K562 (cell line): Measurements from ENCODE around the gene MUC15. TPM values are rescaled to one million over a fixed set of nuclear protein-coding genes. Genes with fewer than 3 reads are reported as not detected.
A peak's percentile ranks its signal among the peaks of the same experiment; 100 is the strongest.

Source experiments
- ATAC-seq: fragments of 200-7000 bp; cut with Tn5 transposase; 3 replicates; pipeline ENCODE4 v1.9.1; 2020; ENCODE audit warnings: moderate library complexity
- BruUV-seq: library from RNA; stranded (reverse); fragments of 400-500 nt; replicated peaks from 2 replicates; lab custom pipeline; 2021; lab: Mats Ljungman, UMichigan
- CTCF ChIA-PET: fragments of 300-600 bp; formaldehyde crosslinking; extraction: SDS; loops from one replicate; lab custom pipeline; 2021; ENCODE audit warnings: low intra/inter-chr PET ratio; lab: Yijun Ruan, JAX
- POLR2A ChIA-PET: fragments of 300-600, 350-650 bp; sonication (Branson Sonifier 250); formaldehyde crosslinking; extraction: SDS; loops from one replicate; lab custom pipeline; 2021; ENCODE audit warnings: antibody characterized with exemption, inconsistent platforms; lab: Yijun Ruan, JAX
- DNase-seq, 4 experiments: peaks; one replicate each; pipeline versions ENCODE4 v3.0.0 to v3.0.0-alpha.2; 2011 to 2018; ENCODE audit warnings: low spot score in 3 of 4, mixed read lengths in 3 of 4; ENCODE audit errors: extremely low read depth in 1 of 4
- FAIRE-seq: peaks from 2 replicates; lab custom pipeline; 2011; peaks lifted over from hg19 to GRCh38; lab: Jason Lieb, UNC
- H2AFZ ChIP-seq: 2 replicates; pipeline ENCODE4 v1.6.0; 2011; ENCODE audit warnings: low read depth, low read length, control low read depth, inconsistent platforms
- H3K27ac ChIP-seq: fragments of 200-600 bp; 3 replicates; pipeline ENCODE4 v1.8.0; 2011; ENCODE audit warnings: low read depth, mild to moderate bottlenecking, control low read depth, inconsistent platforms, low read length, moderate library complexity, mixed read lengths; ENCODE audit errors: extremely low read depth
- H3K27me3 ChIP-seq, 2 experiments: fragments of 300-600 bp in 1 of 2; 2 replicates in 1 of 2; 3 replicates in 1 of 2; pipeline versions ENCODE4 v1.6.0 to v1.8.0; 2011; ENCODE audit warnings: inconsistent platforms in 2 of 2, low read length in 2 of 2, mild to moderate bottlenecking in 1 of 2, mixed read lengths in 1 of 2, moderate library complexity in 1 of 2; ENCODE audit not compliant: control insufficient read depth in 2 of 2, insufficient read depth in 2 of 2
- H3K36me3 ChIP-seq: fragments of 300-600 bp; 3 replicates; pipeline ENCODE4 v1.8.0; 2011; ENCODE audit warnings: mild to moderate bottlenecking, low read length, inconsistent platforms; ENCODE audit not compliant: control insufficient read depth, insufficient read depth
- H3K4me1 ChIP-seq, 2 experiments: fragments of 200-600 bp in 1 of 2; replicated peaks in 1 of 2; 2 replicates in 1 of 2; 3 replicates in 1 of 2; pipeline versions ENCODE4 v1.5.1 to v1.8.0; 2011; ENCODE audit warnings: inconsistent platforms in 2 of 2, low read length in 2 of 2, mild to moderate bottlenecking in 1 of 2, mixed read lengths in 1 of 2, moderate library complexity in 1 of 2; ENCODE audit not compliant: control insufficient read depth in 2 of 2, insufficient read depth in 2 of 2
- H3K4me2 ChIP-seq: 2 replicates; pipeline ENCODE4 v1.6.1; 2011; ENCODE audit warnings: low read length, control low read depth, inconsistent platforms, mixed read lengths; ENCODE audit not compliant: insufficient read depth
- H3K4me3 ChIP-seq: fragments of 200-600 bp; sonication (generic), shearing (Covaris generic); 2 replicates; pipeline ENCODE4 v1.5.1; 2016; ENCODE audit warnings: control low read depth, inconsistent platforms
- H3K79me2 ChIP-seq: fragments of 200-600 bp; 3 replicates; pipeline ENCODE4 v1.8.0; 2011; ENCODE audit warnings: low read length, inconsistent platforms; ENCODE audit not compliant: control insufficient read depth, insufficient read depth
- H3K9ac ChIP-seq, 2 experiments: 2 replicates each; pipeline versions ENCODE4 v1.6.0 to v1.6.1; 2011; ENCODE audit warnings: low read depth in 2 of 2, low read length in 2 of 2, control low read depth in 1 of 2, inconsistent platforms in 1 of 2, mild to moderate bottlenecking in 1 of 2, mixed read lengths in 1 of 2; ENCODE audit not compliant: insufficient read depth in 1 of 2
- H3K9me1 ChIP-seq: one replicate; pipeline ENCODE4 v1.6.0; 2011; ENCODE audit warnings: inconsistent platforms, mild to moderate bottlenecking, low read length, moderate library complexity; ENCODE audit not compliant: control insufficient read depth, insufficient read depth
- H3K9me3 ChIP-seq: replicated peaks from 2 replicates; pipeline ENCODE4 v1.5.1; 2011; ENCODE audit warnings: low read depth, low read length, inconsistent platforms; ENCODE audit not compliant: control insufficient read depth, insufficient read depth
- H4K20me1 ChIP-seq: replicated peaks from 2 replicates; pipeline ENCODE4 v1.6.1; 2011; ENCODE audit warnings: low read length, inconsistent platforms, mixed read lengths; ENCODE audit not compliant: control insufficient read depth, insufficient read depth
- CEBPG ChIP-seq, 3 experiments: fragments of 200-800 bp in 1 of 3; sonication (Bioruptor generic) in 1 of 3; sonication (generic) in 1 of 3; formaldehyde crosslinking in 1 of 3; IDR thresholded peaks in 2 of 3; conservative IDR thresholded peaks in 1 of 3; 2 replicates each; pipeline versions ENCODE4 v1.6.1 to v1.8.0; 2016 to 2022; ENCODE audit warnings: missing compliant biosample characterization in 2 of 3, missing genetic modification characterization in 2 of 3, mild to moderate bottlenecking in 1 of 3, missing genetic modification reagents in 1 of 3
- ZNF165 ChIP-seq: fragments of 250-450 bp; sonication (Bioruptor Pico); IDR thresholded peaks from 2 replicates; pipeline ENCODE4 v1.4.0; 2020; ENCODE audit warnings: borderline replicate concordance
- WGBS: fragments of 100-300 bp; shearing (Covaris generic); methylation state at CpG from one replicate; pipeline ENCODE4 v1.1.6; 2016; ENCODE audit warnings: low coverage, mixed read lengths; ENCODE audit not compliant: insufficient coverage; ENCODE audit errors: missing lambda C conversion rate; 5-methylcytosine and 5-hydroxymethylcytosine counted together
- in situ Hi-C: fragments of 300-500 bp; cut with MboI; formaldehyde crosslinking; loops from 4 replicates; pipeline ENCODE4 v1.15.0; 2018; ENCODE audit warnings: inconsistent platforms, mixed read lengths
- intact Hi-C: fragments of 100-400 bp; cut with micrococcal nuclease; formaldehyde crosslinking; loops from 2 replicates; pipeline ENCODE4 v1.14.2; 2022
- polyA plus RNA-seq, 8 experiments: library from polyadenylated mRNA; depleted of rRNA in 4 of 8; stranded (reverse) in 5 of 8; unstranded in 3 of 8; fragments of >200 nt; fragmentation: Nextera tagmentation in 2 of 8; fragmentation: Illumina TruSeq in 1 of 8; extraction: Ambion mirVana in 2 of 8; extraction: Trizol in 1 of 8; gene quantifications; 2 replicates each; pipeline versions ENCODE4 v1.2.1 to v1.2.3, GENCODE V29; 2011 to 2014; ENCODE audit warnings: inconsistent platforms in 1 of 8, missing spikeins in 1 of 8
- total RNA-seq, 7 experiments: library from RNA; depleted of rRNA in 6 of 7; stranded (reverse); fragments of >200 nt in 6 of 7; fragmentation: Illumina TruSeq in 2 of 7; extraction: Trizol in 2 of 7; gene quantifications; 2 replicates each; pipeline versions ENCODE4 v1.2.1 to v1.2.3, GENCODE V29; 2011 to 2021; ENCODE audit warnings: low replicate concordance in 1 of 7
- TF ChIP-seq, protein P1 (sequence below): fragments of 250-450 bp; sonication (Bioruptor Pico); IDR thresholded peaks from 2 replicates; pipeline ENCODE4 v1.5.0; 2020; ENCODE audit warnings: mild to moderate bottlenecking, borderline replicate concordance
- TF ChIP-seq, protein P2 (sequence below): sonication (generic); formaldehyde crosslinking; IDR thresholded peaks from 2 replicates; pipeline ENCODE4 v1.8.0; 2023; ENCODE audit warnings: mild to moderate bottlenecking, missing genetic modification reagents
- TF ChIP-seq, protein P3 (sequence below): fragments of 450-650 bp; formaldehyde crosslinking; IDR thresholded peaks from 2 replicates; pipeline ENCODE4 v1.4.0; 2022; ENCODE audit warnings: mild to moderate bottlenecking, moderate library complexity

The MUC15 gene
- total and polyA plus RNA-seq, 9 of the 15 experiments (the other 6 are each of a cell fraction or from before 2014, with no cell fraction given), result 0.36 to 1.4 (median 0.65) TPM; not detected in 1

DNA sequence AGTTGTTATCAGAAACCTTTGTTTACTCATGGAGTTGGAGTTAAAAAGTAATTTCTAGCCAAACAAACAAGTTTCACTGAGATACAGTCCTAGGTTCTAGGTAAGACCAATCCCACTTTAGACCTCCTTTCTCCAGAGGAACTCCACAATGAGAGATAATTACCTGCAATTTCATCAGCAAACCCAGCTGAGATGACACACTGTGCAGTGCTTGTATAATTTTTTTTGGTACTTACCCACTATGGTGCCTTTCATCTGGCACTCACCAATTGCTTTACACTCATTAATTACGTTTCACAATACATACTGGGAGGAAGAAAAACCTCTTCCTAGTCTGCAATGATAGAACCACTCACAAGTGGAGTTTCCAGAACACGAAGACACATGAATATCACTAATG, 1.8 kb upstream of the MUC15 start:
- POLR2A ChIA-PET, result no interaction called here
- H3K9ac ChIP-seq, result no peak overlapping the region
- FAIRE-seq, result no peak

More for the DNA sequence above, 1.8 kb upstream of the MUC15 start:
- no peak overlapping the region for H2AFZ ChIP-seq
- TF ChIP-seq CEBPG (CRISPR knock-in tag; IDR thresholded peaks at IDR 0.05) (no peak), CEBPG (tag; conservative IDR thresholded peaks at IDR 0.05 in 1 of 2, IDR thresholded peaks at IDR 0.05 in 1 of 2) (peak in 1 of 2 experiments; percentile 71; a peak in 1 of 4 replicates), ZNF165 (CRISPR knock-in tag) (no peak)
- TF ChIP-seq, protein P1, sequence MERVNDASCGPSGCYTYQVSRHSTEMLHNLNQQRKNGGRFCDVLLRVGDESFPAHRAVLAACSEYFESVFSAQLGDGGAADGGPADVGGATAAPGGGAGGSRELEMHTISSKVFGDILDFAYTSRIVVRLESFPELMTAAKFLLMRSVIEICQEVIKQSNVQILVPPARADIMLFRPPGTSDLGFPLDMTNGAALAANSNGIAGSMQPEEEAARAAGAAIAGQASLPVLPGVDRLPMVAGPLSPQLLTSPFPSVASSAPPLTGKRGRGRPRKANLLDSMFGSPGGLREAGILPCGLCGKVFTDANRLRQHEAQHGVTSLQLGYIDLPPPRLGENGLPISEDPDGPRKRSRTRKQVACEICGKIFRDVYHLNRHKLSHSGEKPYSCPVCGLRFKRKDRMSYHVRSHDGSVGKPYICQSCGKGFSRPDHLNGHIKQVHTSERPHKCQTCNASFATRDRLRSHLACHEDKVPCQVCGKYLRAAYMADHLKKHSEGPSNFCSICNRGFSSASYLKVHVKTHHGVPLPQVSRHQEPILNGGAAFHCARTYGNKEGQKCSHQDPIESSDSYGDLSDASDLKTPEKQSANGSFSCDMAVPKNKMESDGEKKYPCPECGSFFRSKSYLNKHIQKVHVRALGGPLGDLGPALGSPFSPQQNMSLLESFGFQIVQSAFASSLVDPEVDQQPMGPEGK, result no peak
- TF ChIP-seq, protein P2, sequence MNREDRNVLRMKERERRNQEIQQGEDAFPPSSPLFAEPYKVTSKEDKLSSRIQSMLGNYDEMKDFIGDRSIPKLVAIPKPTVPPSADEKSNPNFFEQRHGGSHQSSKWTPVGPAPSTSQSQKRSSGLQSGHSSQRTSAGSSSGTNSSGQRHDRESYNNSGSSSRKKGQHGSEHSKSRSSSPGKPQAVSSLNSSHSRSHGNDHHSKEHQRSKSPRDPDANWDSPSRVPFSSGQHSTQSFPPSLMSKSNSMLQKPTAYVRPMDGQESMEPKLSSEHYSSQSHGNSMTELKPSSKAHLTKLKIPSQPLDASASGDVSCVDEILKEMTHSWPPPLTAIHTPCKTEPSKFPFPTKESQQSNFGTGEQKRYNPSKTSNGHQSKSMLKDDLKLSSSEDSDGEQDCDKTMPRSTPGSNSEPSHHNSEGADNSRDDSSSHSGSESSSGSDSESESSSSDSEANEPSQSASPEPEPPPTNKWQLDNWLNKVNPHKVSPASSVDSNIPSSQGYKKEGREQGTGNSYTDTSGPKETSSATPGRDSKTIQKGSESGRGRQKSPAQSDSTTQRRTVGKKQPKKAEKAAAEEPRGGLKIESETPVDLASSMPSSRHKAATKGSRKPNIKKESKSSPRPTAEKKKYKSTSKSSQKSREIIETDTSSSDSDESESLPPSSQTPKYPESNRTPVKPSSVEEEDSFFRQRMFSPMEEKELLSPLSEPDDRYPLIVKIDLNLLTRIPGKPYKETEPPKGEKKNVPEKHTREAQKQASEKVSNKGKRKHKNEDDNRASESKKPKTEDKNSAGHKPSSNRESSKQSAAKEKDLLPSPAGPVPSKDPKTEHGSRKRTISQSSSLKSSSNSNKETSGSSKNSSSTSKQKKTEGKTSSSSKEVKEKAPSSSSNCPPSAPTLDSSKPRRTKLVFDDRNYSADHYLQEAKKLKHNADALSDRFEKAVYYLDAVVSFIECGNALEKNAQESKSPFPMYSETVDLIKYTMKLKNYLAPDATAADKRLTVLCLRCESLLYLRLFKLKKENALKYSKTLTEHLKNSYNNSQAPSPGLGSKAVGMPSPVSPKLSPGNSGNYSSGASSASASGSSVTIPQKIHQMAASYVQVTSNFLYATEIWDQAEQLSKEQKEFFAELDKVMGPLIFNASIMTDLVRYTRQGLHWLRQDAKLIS (CRISPR knock-in tag), result no peak
- TF ChIP-seq, protein P3, sequence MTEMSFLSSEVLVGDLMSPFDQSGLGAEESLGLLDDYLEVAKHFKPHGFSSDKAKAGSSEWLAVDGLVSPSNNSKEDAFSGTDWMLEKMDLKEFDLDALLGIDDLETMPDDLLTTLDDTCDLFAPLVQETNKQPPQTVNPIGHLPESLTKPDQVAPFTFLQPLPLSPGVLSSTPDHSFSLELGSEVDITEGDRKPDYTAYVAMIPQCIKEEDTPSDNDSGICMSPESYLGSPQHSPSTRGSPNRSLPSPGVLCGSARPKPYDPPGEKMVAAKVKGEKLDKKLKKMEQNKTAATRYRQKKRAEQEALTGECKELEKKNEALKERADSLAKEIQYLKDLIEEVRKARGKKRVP, result 0 out of 2 replicates have a peak, but pooled peaks have one; percentile 43
- no peaks in the 10 kb centered on the region for H3K36me3 ChIP-seq
- CTCF ChIA-PET, result no interaction called here
- no peaks in the 10 kb centered on the region for H3K4me1 ChIP-seq
- intact Hi-C loops (no loop called here), in situ Hi-C loops (no loop called here)
- H4K20me1 ChIP-seq, result no peaks in the 10 kb centered on the region
- no peaks in the 10 kb centered on the region for H3K9me3 ChIP-seq
- no peaks in the 10 kb centered on the region for H3K9me1 ChIP-seq
- WGBS, result 0% methylated on average over 2 of the region's 2 CpGs
- DNase-seq (no peak), ATAC-seq (no peak)
- H3K4me3 ChIP-seq, result no peak overlapping the region
- no peaks in the 10 kb centered on the region for H3K79me2 ChIP-seq
- BruUV-seq, result no TSS peak
- no peak overlapping the region for H3K27ac ChIP-seq
- H3K4me2 ChIP-seq, result no peak overlapping the region
- H3K27me3 ChIP-seq, result no peaks in the 10 kb centered on the region
